SK-N-SH treated with all-trans-retinoic acid at 6 μM for 48 hours (cell line): ENCODE results near the gene SLC2A8.

ENCODE experiments used
- ATAC-seq: fragments of 200-7000 bp; cut with Tn5 transposase; 3 replicates; pipeline ENCODE4 v1.9.1; 2020; ENCODE audit warnings: mild to moderate bottlenecking, moderate library complexity
- BACH2 ChIP-seq: fragments of 250-450 bp; sonication (Bioruptor Pico); IDR thresholded peaks from 2 replicates; pipeline ENCODE4 v1.9.0; 2021; ENCODE audit warnings: mild to moderate bottlenecking, borderline replicate concordance
- CSDC2 ChIP-seq: fragments of 250-450 bp; sonication (Bioruptor Pico); IDR thresholded peaks from 2 replicates; pipeline ENCODE4 v1.5.0; 2020; ENCODE audit warnings: mild to moderate bottlenecking, moderate library complexity
- CSRNP3 ChIP-seq: fragments of 250-450 bp; sonication (Bioruptor Pico); IDR thresholded peaks from 2 replicates; pipeline ENCODE4 v1.5.1; 2021; ENCODE audit warnings: mild to moderate bottlenecking, moderate library complexity
- ESRRG ChIP-seq: fragments of 250-450 bp; sonication (Bioruptor Pico); IDR thresholded peaks from 2 replicates; pipeline ENCODE4 v1.6.1; 2021; ENCODE audit warnings: mild to moderate bottlenecking
- GLIS3 ChIP-seq: fragments of 250-450 bp; sonication (Bioruptor Pico); IDR thresholded peaks from 2 replicates; pipeline ENCODE4 v1.5.0; 2020; ENCODE audit warnings: mild to moderate bottlenecking, moderate library complexity
- PATZ1 ChIP-seq: fragments of 250-450 bp; sonication (Bioruptor Pico); IDR thresholded peaks from 2 replicates; pipeline ENCODE4 v1.8.0; 2020; ENCODE audit warnings: mild to moderate bottlenecking, moderate library complexity, borderline replicate concordance
- POU6F1 ChIP-seq: fragments of 250-450 bp; sonication (Bioruptor Pico); IDR thresholded peaks from 2 replicates; pipeline ENCODE4 v1.8.0; 2021; ENCODE audit warnings: low read depth, mild to moderate bottlenecking, moderate library complexity, borderline replicate concordance
- PPARA ChIP-seq: fragments of 250-450 bp; sonication (Bioruptor Pico); IDR thresholded peaks from 2 replicates; pipeline ENCODE4 v1.5.0; 2020; ENCODE audit warnings: mild to moderate bottlenecking, borderline replicate concordance
- RARB ChIP-seq: fragments of 250-450 bp; sonication (Bioruptor Pico); IDR thresholded peaks from 2 replicates; pipeline ENCODE4 v1.8.0; 2021; ENCODE audit warnings: mild to moderate bottlenecking, moderate library complexity
- SNAI2 ChIP-seq: fragments of 250-450 bp; sonication (Bioruptor Pico); IDR thresholded peaks from 2 replicates; pipeline ENCODE4 v1.5.0; 2020; ENCODE audit warnings: mild to moderate bottlenecking, moderate library complexity
- TCF4 ChIP-seq: fragments of 250-450 bp; sonication (Bioruptor Pico); IDR thresholded peaks from 2 replicates; pipeline ENCODE4 v1.8.0; 2021; ENCODE audit warnings: mild to moderate bottlenecking, moderate library complexity, borderline replicate concordance
- TOX ChIP-seq: fragments of 250-450 bp; sonication (Bioruptor Pico); IDR thresholded peaks from 2 replicates; pipeline ENCODE4 v1.8.0; 2021; ENCODE audit warnings: mild to moderate bottlenecking, moderate library complexity, borderline replicate concordance
- TSHZ2 ChIP-seq: fragments of 250-450 bp; sonication (Bioruptor Pico); IDR thresholded peaks from 2 replicates; pipeline ENCODE4 v1.5.0; 2020; ENCODE audit warnings: mild to moderate bottlenecking, moderate library complexity
- ZC3H10 ChIP-seq: fragments of 250-450 bp; sonication (Bioruptor Pico); IDR thresholded peaks from 2 replicates; pipeline ENCODE4 v1.5.1; 2021; ENCODE audit warnings: mild to moderate bottlenecking, moderate library complexity
- ZFP3 ChIP-seq: fragments of 250-450 bp; sonication (Bioruptor Pico); IDR thresholded peaks from 2 replicates; pipeline ENCODE4 v1.5.0; 2020; ENCODE audit warnings: mild to moderate bottlenecking, moderate library complexity
- ZFP30 ChIP-seq: fragments of 450-650 bp; formaldehyde crosslinking; IDR thresholded peaks from 2 replicates; pipeline ENCODE4 v1.5.0; 2022; ENCODE audit warnings: mild to moderate bottlenecking, moderate library complexity
- ZNF565 ChIP-seq: fragments of 450-650 bp; formaldehyde crosslinking; conservative IDR thresholded peaks from 2 replicates; pipeline ENCODE4 v1.5.0; 2020; ENCODE audit warnings: low read depth, mild to moderate bottlenecking, moderate library complexity
- ZNF70 ChIP-seq: fragments of 450-650 bp; formaldehyde crosslinking; IDR thresholded peaks from 2 replicates; pipeline ENCODE4 v1.5.0; 2020; ENCODE audit warnings: mild to moderate bottlenecking, moderate library complexity
- ZNF8 ChIP-seq: fragments of 450-650 bp; formaldehyde crosslinking; IDR thresholded peaks from 2 replicates; pipeline ENCODE4 v1.5.0; 2020; ENCODE audit warnings: mild to moderate bottlenecking, moderate library complexity
- TF ChIP-seq, protein P1 (sequence below): fragments of 250-450 bp; sonication (Bioruptor Pico); IDR thresholded peaks from 2 replicates; pipeline ENCODE4 v1.5.1; 2020; ENCODE audit warnings: low read depth, mild to moderate bottlenecking, moderate library complexity

SLC2A8 gene

GRCh38 chr9:127398715-127399400 is 1.9 kb downstream of the SLC2A8 start:
- no peak for TF ChIP-seq PPARA (CRISPR knock-in tag)
- TF ChIP-seq CSRNP3 = no peak
- no peak for TF ChIP-seq CSDC2 (CRISPR knock-in tag)
- no peak for TF ChIP-seq ZNF8
- no peak for TF ChIP-seq ZNF70 (CRISPR knock-in tag)
- TF ChIP-seq ZNF565 = no peak
- TF ChIP-seq GLIS3 (CRISPR knock-in tag) = no peak
- TF ChIP-seq SNAI2 = no peak
- no peak for TF ChIP-seq ZC3H10 (CRISPR knock-in tag)
- TF ChIP-seq, protein P1, sequence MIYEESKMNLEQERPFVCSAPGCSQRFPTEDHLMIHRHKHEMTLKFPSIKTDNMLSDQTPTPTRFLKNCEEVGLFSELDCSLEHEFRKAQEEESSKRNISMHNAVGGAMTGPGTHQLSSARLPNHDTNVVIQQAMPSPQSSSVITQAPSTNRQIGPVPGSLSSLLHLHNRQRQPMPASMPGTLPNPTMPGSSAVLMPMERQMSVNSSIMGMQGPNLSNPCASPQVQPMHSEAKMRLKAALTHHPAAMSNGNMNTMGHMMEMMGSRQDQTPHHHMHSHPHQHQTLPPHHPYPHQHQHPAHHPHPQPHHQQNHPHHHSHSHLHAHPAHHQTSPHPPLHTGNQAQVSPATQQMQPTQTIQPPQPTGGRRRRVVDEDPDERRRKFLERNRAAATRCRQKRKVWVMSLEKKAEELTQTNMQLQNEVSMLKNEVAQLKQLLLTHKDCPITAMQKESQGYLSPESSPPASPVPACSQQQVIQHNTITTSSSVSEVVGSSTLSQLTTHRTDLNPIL (CRISPR knock-in tag) = no peak
- TF ChIP-seq TOX (CRISPR knock-in tag) = no peak
- TF ChIP-seq ZFP30 (CRISPR knock-in tag) = no peak
- TF ChIP-seq ESRRG = no peak
- TF ChIP-seq TSHZ2 (CRISPR knock-in tag) = no peak
- TF ChIP-seq TCF4 (CRISPR knock-in tag) = no peak
- TF ChIP-seq BACH2 (CRISPR knock-in tag) = no peak
- ATAC-seq = no peak

DNA sequence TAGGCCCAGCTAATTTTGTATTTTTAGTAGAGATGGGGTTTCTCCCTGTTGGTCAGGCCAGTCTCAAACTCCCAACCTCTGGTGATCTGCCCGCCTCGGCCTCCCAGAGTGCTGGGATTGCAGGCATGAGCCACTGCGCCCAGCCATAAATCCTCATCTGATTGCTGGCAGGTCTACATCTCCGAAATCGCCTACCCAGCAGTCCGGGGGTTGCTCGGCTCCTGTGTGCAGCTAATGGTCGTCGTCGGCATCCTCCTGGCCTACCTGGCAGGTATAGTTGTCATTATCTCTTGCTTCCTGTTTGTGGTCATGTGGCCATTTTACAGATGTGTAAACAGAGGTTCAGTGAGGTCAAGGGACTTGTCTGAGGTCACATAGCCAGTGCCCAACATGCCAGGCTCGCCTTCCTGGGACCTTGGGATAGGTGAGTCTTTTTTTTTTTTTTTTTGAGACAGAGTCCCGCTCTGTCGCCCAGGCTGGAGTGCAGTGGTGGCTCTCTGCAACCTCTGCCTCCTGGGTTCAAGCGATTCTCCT is 2.8 kb downstream of the SLC2A8 start:
- no peak for TF ChIP-seq POU6F1 (CRISPR knock-in tag)
- TF ChIP-seq ZC3H10 (CRISPR knock-in tag) = no peak
- TF ChIP-seq RARB (CRISPR knock-in tag) = no peak
- TF ChIP-seq TSHZ2 (CRISPR knock-in tag) = no peak
- no peak for TF ChIP-seq CSRNP3
- TF ChIP-seq TOX (CRISPR knock-in tag) = no peak
- no peak for TF ChIP-seq GLIS3 (CRISPR knock-in tag)
- TF ChIP-seq ZNF565 = no peak
- TF ChIP-seq, protein P1 (CRISPR knock-in tag) = no peak
- TF ChIP-seq BACH2 (CRISPR knock-in tag) = no peak
- no peak for TF ChIP-seq ZNF8
- TF ChIP-seq ZFP3 (CRISPR knock-in tag) = no peak
- TF ChIP-seq CSDC2 (CRISPR knock-in tag) = no peak
- no peak for TF ChIP-seq PATZ1 (CRISPR knock-in tag)
- TF ChIP-seq SNAI2 = no peak
- no peak for ATAC-seq
